ENCODE data around the gene ATPAF1. TPM values are rescaled to one million over a fixed set of nuclear protein-coding genes. Genes with fewer than 3 reads are reported as not detected.

ATPAF1 gene
- total and polyA plus RNA-seq, 12 donors, result 104 to 225 (median 139) TPM

DNA sequence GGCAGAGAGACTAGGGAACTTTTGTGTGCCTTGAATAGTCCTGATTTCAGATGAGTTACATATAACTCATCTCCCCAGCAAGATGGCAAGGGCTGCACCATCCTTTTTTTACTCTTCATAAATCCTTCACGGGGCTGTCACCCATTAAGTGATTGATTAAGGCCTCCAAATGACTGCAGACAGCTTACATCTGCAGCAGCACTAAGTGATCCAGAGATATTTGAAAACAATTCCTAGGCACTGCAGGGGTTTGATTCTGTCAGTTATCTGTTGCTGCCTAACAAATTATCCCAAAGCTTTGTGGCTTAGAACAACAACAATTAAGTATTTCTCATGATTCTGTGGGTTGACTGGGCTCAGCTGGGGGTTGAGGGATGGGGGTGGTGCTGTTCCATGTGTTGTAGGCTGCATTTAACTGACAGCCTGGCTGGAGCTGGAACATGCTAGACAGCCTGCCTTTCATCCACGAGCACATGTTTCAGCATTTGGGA is 22.8 kb upstream of the ATPAF1 start:
- peaks cover 0 to 53% of the 10 kb centered on the region in 2 donors for H3K36me3 ChIP-seq (replicated peaks in 1 of 2)
- no peak for DNase-seq
- no peaks in the 10 kb centered on the region for H3K27me3 ChIP-seq
- H3K9me3 ChIP-seq (replicated peaks in 1 of 3), result no peaks in the 10 kb centered on the region
- H3K4me3 ChIP-seq, result no peak overlapping the region
- no peak overlapping the region for H3K27ac ChIP-seq
- intact Hi-C loops (cut with DNase I), result no loop called here
- TF ChIP-seq, protein P1, sequence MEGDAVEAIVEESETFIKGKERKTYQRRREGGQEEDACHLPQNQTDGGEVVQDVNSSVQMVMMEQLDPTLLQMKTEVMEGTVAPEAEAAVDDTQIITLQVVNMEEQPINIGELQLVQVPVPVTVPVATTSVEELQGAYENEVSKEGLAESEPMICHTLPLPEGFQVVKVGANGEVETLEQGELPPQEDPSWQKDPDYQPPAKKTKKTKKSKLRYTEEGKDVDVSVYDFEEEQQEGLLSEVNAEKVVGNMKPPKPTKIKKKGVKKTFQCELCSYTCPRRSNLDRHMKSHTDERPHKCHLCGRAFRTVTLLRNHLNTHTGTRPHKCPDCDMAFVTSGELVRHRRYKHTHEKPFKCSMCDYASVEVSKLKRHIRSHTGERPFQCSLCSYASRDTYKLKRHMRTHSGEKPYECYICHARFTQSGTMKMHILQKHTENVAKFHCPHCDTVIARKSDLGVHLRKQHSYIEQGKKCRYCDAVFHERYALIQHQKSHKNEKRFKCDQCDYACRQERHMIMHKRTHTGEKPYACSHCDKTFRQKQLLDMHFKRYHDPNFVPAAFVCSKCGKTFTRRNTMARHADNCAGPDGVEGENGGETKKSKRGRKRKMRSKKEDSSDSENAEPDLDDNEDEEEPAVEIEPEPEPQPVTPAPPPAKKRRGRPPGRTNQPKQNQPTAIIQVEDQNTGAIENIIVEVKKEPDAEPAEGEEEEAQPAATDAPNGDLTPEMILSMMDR (IDR thresholded peaks at IDR 0.05), result no peak
- TF ChIP-seq POLR2A (IDR thresholded peaks at IDR 0.05), result no peak
- 85 to 91% (median 90%) methylated on average over 2 of the region's 2 CpGs for WGBS, 4 donors
- H3K4me1 ChIP-seq (replicated peaks in 1 of 2), result peaks cover 5 to 36% of the 10 kb centered on the region in 2 donors

DNA sequence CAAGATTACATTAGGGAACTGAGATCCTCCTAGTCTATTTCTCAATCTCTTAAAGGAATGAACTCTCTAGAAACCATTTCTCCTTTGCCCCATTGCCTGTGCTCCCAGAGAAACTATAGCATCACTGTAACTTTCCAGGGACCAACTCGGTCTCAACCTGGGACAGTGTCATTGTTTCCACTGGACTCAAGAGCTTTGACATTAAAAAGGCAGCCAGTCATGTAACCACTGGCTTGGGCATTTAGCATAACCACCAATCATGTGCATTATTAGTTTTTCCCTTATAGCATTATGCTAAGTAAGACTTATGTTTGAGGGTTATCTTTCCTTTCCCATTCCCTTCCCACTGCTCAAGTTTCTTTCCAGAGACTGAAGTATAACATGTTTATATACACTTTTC is 21.7 kb upstream of the ATPAF1 start:
- no peak overlapping the region for H3K27ac ChIP-seq
- H3K4me3 ChIP-seq, result no peak overlapping the region
- no peaks in the 10 kb centered on the region for H3K27me3 ChIP-seq
- TF ChIP-seq POLR2A (IDR thresholded peaks at IDR 0.05), result no peak
- TF ChIP-seq, protein P1 (IDR thresholded peaks at IDR 0.05), result no peak
- intact Hi-C loops (cut with DNase I), result no loop called here
- H3K9me3 ChIP-seq (replicated peaks in 1 of 3), result no peaks in the 10 kb centered on the region
- 88 to 95% (median 92%) methylated on average over 1 of the region's 1 CpG for WGBS, 4 donors
- peaks cover 5 to 36% of the 10 kb centered on the region in 2 donors for H3K4me1 ChIP-seq (replicated peaks in 1 of 2)
- DNase-seq, result no peak
- peaks cover 0 to 53% of the 10 kb centered on the region in 2 donors for H3K36me3 ChIP-seq (replicated peaks in 1 of 2)

DNA sequence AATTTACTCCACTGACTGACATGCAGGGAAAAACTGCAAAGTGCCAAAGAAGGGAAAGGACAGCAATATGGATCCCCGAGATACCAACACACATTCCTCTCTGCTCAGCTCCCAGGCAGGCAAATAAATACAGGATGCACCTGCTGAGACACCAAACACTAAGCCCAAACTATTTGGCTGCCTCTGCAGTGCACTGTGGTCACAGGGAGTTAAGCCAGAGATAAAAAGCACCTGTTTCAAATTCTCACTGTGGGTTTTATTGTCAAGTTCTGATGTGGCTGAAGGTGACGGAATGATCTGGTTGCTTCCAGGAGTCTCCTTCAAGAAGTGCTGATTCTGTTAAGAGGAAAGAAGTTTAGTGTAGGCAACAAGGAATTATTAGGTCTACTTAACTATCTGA is 21.2 kb upstream of the ATPAF1 start:
- intact Hi-C loops (cut with DNase I), result no loop called here
- no peak overlapping the region for H3K27ac ChIP-seq
- peaks cover 5 to 36% of the 10 kb centered on the region in 2 donors for H3K4me1 ChIP-seq (replicated peaks in 1 of 2)
- no peak overlapping the region for H3K4me3 ChIP-seq
- no peak for DNase-seq
- no peaks in the 10 kb centered on the region for H3K9me3 ChIP-seq (replicated peaks in 1 of 3)
- no peaks in the 10 kb centered on the region for H3K27me3 ChIP-seq
- WGBS, 4 donors, result 82 to 97% (median 92%) methylated on average over 2 of the region's 2 CpGs
- H3K36me3 ChIP-seq (replicated peaks in 1 of 2), result peaks cover 0 to 58% of the 10 kb centered on the region in 2 donors
- TF ChIP-seq, protein P1 (IDR thresholded peaks at IDR 0.05), result no peak
- TF ChIP-seq POLR2A (IDR thresholded peaks at IDR 0.05), result no peak

DNA sequence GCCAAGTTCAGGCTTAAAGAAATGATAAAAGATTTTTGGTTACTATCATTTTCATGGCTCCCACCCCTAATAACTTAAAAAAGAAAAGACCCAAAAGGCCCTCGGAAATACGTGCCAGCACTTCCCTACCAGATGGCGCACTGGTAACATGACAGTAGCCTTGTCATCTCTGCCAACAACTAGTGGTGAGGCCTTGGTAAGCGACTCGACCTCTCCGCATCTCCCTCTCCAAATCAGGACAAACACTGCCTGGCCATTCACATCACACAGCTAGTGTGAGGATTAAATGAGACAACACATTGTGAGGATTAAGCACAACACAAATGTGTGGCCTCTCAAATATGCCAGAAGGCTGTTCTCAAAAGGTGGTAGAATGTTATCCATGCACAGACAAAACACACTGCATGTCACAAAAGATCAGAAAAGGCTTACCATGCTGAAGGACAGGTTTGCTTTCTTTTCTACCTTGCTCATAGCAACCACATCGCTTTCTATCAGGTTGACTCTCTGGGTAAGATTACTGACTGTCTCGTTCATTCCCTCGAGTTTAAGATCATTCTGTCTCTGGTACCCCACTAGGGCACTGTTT is 19.9 kb upstream of the ATPAF1 start:
- intact Hi-C loops (cut with DNase I), result no loop called here
- no peaks in the 10 kb centered on the region for H3K27me3 ChIP-seq
- DNase-seq, result peak in 4 of 7 donors; percentile 28 to 63 (median 42)
- no peak overlapping the region for H3K4me3 ChIP-seq
- H3K27ac ChIP-seq, result peak overlapping the region in 2 of 5 donors; percentile 33 to 40
- 48 to 65% (median 58%) methylated on average over 8 to 9 of the region's 9 CpGs for WGBS, 4 donors
- H3K4me1 ChIP-seq (replicated peaks in 1 of 2), result peaks cover 0 to 30% of the 10 kb centered on the region in 2 donors
- TF ChIP-seq, protein P1 (IDR thresholded peaks at IDR 0.05), result peak in 1 of 6 experiments; percentile 7
- TF ChIP-seq POLR2A (IDR thresholded peaks at IDR 0.05), result no peak
- peaks cover 0 to 72% of the 10 kb centered on the region in 2 donors for H3K36me3 ChIP-seq (replicated peaks in 1 of 2)
- H3K9me3 ChIP-seq (replicated peaks in 1 of 3), result no peaks in the 10 kb centered on the region

Measured in adrenal gland (tissue), 12 donors.